Measurements from ENCODE around the gene PALD1.

The PALD1 gene

DNA sequence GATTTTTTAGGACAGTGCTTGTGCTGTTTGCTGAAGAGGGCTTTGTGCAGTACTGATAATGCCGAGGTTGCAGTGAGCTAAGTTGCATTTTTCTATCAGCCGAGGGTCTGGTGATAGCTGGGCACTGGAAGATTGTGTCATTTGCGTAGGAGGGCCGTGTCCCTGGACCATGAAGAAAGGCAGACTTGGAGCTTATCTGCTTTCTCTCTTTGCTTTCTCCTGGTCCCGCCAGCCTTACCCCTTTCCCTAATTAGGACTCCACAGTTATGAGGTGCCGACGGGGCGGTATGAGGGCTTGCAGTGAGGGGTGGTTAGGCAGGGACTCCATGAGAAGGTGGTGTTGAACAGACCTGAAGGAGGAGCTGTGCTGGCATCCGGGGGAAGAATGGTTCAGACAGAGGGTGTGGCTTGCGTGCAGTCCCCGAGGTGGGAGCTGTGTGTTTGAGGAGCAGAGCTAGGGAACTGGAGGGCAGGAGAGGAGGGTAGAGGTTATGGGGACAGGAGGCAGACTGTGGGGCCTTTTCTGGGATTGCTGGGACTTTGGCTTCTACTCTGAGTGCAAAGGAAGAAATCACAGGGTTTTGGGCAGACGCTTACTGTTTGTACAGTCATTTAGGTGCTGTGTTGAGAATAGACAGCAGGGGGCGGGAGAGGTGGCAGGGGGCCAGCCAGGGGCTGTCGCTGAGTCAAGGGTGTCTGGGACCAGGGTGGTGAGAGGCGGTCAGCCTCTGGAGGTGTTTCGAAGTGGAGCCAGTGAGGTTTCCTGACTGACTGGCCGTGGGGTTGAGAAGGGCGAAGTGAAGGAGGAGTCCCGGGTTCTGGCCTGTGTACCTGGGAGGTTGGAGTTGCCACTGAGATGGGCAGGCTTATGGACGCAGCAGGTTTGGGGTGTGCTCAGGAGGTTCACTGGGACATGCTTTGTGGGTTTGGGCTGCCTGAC lies 80.6 kb downstream of the PALD1 start:
- H3K4me1 Mint-ChIP-seq (ENCODE audit: low read depth), result peaks cover 50% of the 10 kb centered on the region
- H3K27ac Mint-ChIP-seq, result peak overlapping the region; percentile 56
- no peaks in the 10 kb centered on the region for H3K36me3 Mint-ChIP-seq (ENCODE audit: low read depth)
- H3K27me3 Mint-ChIP-seq, result peaks cover 32% of the 10 kb centered on the region
- no peak overlapping the region for H3K4me3 Mint-ChIP-seq
- no peaks in the 10 kb centered on the region for H3K9me3 Mint-ChIP-seq
- intact Hi-C loops (cut with micrococcal nuclease), result loop anchor here (10.0 kb wide), 1 partner anchor 56 kb away; no protein-coding TSS in a partner anchor

DNA sequence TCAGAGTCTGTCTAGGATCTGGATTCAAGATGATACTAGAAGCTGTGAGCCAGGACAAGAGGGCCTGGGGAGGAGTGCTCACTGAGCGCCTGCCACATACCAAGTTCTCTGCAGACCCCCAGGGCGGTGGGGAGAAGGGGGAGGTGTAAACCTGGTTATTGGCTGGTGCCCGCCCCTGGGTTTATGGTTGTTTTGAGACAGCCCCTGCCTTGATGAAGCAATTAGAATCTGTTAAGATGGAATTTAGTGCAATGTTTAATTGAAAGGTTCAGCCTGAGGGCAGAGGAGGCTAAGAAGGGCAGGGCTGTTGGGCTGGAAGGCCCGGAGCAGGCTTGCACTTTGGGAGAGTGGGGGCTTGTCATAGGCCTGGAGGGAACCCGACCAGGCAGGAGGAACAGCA lies 81.3 kb downstream of the PALD1 start:
- no peak overlapping the region for H3K4me3 Mint-ChIP-seq
- intact Hi-C loops (cut with micrococcal nuclease), result loop anchor here (10.0 kb wide), 1 partner anchor 55 kb away; no protein-coding TSS in a partner anchor
- peak overlapping the region; percentile 56 for H3K27ac Mint-ChIP-seq
- peaks cover 54% of the 10 kb centered on the region for H3K4me1 Mint-ChIP-seq (ENCODE audit: low read depth)
- no peaks in the 10 kb centered on the region for H3K9me3 Mint-ChIP-seq
- no peaks in the 10 kb centered on the region for H3K36me3 Mint-ChIP-seq (ENCODE audit: low read depth)
- peaks cover 32% of the 10 kb centered on the region for H3K27me3 Mint-ChIP-seq

DNA sequence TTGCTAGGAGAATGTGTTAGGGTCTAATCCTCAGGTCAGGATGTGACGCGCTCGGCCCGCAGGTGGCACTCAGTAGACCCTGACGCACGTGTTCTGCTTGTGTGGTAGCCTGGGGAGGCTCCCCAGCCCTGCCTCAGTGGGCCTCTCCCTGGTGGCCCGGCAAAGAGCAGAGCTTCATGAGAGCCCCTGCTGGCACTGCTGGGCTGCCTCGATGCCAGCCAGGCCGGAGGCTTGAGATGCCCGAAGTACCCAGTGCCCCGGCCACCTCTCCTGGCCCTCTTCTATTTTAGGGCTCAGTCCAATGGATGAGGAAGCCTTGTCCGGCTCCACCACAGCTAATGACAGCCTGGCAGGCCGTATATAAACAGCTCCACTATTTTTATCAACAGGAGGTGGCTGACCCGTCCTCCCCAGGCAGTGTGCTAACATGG lies 82.0 kb downstream of the PALD1 start:
- Mint-ChIP-seq H3K4me1 (ENCODE audit: low read depth) (peaks cover 61% of the 10 kb centered on the region), H3K4me3 (no peak overlapping the region), H3K27ac (no peak overlapping the region), H3K36me3 (ENCODE audit: low read depth) (no peaks in the 10 kb centered on the region), H3K27me3 (peaks cover 32% of the 10 kb centered on the region), H3K9me3 (no peaks in the 10 kb centered on the region)
- intact Hi-C loops (cut with micrococcal nuclease), result no loop called here

DNA sequence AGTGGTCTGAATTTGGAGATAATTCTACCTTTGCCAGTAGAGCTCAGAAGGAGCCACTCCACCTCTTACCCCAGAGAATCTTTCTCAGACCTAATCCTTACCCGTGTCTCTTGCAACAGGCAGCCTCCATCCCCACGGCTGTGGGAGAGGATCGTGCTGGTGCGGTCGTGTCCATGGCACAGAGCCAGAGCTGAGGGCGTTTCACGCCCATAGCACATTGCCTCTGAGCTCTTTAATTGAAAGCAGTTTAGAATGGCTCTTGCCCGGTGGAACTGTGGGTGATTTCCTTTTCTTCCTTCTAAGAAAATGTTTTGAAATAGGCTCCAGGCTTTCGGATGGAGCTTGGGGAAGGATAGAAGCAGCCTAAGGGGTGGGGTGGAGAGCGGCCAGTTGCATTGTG lies 82.5 kb downstream of the PALD1 start:
- intact Hi-C loops (cut with micrococcal nuclease), result no loop called here
- Mint-ChIP-seq H3K27me3 (peaks cover 36% of the 10 kb centered on the region), H3K4me3 (no peak overlapping the region), H3K27ac (peak overlapping the region; percentile 9), H3K36me3 (ENCODE audit: low read depth) (no peaks in the 10 kb centered on the region), H3K9me3 (no peaks in the 10 kb centered on the region), H3K4me1 (ENCODE audit: low read depth) (peaks cover 66% of the 10 kb centered on the region)

DNA sequence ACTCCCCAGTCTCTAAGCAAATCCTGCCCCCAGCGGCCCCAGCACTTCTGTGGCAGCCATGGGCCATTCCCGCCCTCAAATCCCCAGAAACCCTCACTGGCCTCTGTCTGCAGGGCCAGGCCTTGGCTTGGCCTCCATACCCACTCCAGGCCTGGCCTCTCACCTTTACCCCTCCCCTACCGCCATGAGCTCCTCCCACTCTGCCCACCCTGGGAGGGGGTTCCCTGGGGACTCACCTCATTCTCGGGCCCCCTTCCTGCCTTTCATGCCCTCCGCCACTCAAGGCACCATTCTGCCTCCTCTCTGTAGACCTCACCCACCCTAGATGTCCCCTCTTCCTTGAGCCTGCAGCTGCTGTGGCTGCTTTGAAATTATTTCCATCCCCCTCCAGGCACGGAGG lies 83.0 kb downstream of the PALD1 start:
- no peaks in the 10 kb centered on the region for H3K9me3 Mint-ChIP-seq
- intact Hi-C loops (cut with micrococcal nuclease), result no loop called here
- H3K4me3 Mint-ChIP-seq, result peak overlapping the region; percentile 22
- peaks cover 40% of the 10 kb centered on the region for H3K27me3 Mint-ChIP-seq
- H3K4me1 Mint-ChIP-seq (ENCODE audit: low read depth), result peaks cover 71% of the 10 kb centered on the region
- H3K36me3 Mint-ChIP-seq (ENCODE audit: low read depth), result no peaks in the 10 kb centered on the region
- H3K27ac Mint-ChIP-seq, result peak overlapping the region; percentile 9

DNA sequence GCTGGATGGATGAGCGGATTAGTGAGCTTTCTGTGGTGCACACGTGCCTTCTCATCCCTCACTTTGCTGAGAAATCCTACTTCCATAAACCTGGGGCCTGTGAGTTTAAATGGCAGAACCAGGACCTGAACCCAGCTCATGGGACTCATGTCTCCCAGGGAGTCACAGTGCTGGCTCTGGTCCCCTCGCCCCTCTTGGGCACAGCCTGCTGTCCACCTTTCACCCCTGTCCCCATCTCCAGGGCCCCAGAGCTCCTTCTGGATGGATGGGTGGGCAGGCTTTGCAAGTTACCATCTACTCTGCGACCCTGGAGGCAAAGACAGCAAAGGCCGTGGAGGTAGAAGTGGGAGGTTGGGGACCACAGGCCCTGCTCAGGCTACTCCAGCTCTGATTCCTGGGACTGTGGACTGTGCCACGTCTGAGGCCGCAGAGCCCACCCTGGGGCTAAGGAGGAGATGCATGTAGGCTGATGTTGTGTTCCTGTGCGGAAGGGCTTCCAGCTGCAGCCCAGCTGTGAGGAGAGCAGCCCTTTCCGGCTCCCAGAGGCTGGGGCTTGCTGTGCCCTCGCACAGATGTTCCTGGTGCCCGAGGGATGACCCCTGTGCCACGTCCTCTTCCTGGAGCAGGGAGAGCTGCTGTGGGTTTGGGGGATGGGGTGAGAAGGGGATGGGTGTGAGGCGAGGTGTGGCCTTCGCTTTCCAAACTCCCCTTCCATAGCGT lies 83.6 kb downstream of the PALD1 start:
- H3K4me3 Mint-ChIP-seq, result peak overlapping the region; percentile 22
- H3K36me3 Mint-ChIP-seq (ENCODE audit: low read depth), result no peaks in the 10 kb centered on the region
- H3K27me3 Mint-ChIP-seq, result peaks cover 39% of the 10 kb centered on the region
- peak overlapping the region; percentile 9 for H3K27ac Mint-ChIP-seq
- peaks cover 72% of the 10 kb centered on the region for H3K4me1 Mint-ChIP-seq (ENCODE audit: low read depth)
- intact Hi-C loops (cut with micrococcal nuclease), result no loop called here
- no peaks in the 10 kb centered on the region for H3K9me3 Mint-ChIP-seq

DNA sequence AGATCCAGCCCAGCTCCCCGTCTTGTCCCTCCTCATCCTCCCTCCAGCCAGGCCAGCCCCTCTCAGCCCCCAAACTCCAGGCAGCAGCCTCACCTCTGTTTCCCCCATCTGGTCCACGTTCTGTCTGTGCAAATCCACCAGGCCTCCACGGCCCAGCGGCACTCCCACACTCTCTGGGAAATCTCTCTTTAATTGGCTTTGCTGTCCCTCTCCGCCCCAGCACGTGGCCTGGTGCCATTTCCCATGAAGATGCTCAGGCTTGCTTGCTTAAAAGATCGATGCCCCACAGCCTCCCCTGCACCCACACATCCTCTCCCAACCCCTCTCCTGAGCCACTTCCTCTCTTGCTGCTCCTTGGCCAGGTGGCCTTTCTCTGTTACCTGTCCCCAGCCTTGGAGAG lies 84.7 kb downstream of the PALD1 start:
- no peaks in the 10 kb centered on the region for H3K9me3 Mint-ChIP-seq
- peaks cover 76% of the 10 kb centered on the region for H3K4me1 Mint-ChIP-seq (ENCODE audit: low read depth)
- intact Hi-C loops (cut with micrococcal nuclease), result no loop called here
- peaks cover 33% of the 10 kb centered on the region for H3K27me3 Mint-ChIP-seq
- no peak overlapping the region for H3K27ac Mint-ChIP-seq
- H3K4me3 Mint-ChIP-seq, result no peak overlapping the region
- H3K36me3 Mint-ChIP-seq (ENCODE audit: low read depth), result no peaks in the 10 kb centered on the region

DNA sequence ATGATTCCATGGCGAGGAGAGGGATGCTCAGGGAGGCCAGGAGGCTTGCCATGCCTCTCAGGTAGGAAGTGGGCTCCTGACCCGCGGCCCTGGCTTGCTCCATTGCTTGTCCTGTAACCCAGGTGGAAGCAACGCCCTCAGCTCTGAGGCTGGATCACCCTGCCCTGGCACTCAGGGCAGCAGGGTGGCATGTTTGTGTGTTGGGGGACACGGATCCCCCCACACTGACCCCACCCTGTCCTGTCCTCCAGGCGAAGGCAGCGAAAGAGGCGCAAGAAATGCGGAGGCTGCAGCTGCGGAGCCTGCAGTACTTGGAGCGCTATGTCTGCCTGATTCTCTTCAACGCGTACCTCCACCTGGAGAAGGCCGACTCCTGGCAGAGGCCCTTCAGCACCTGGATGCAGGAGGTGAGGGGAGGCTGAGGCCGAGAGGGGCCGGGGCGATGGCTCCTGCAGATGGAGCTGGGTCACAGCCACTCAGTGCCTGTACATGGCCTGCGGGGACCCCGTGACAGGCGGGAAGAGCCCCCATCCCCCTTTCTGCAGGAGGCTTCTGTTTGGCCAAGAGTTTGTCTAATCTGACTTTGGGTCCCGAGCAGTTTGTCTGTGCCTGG lies 85.7 kb downstream of the PALD1 start:
- Mint-ChIP-seq H3K4me3 (no peak overlapping the region), H3K4me1 (ENCODE audit: low read depth) (peaks cover 67% of the 10 kb centered on the region), H3K27me3 (peaks cover 23% of the 10 kb centered on the region), H3K36me3 (ENCODE audit: low read depth) (no peaks in the 10 kb centered on the region), H3K27ac (no peak overlapping the region), H3K9me3 (no peaks in the 10 kb centered on the region)
- intact Hi-C loops (cut with micrococcal nuclease), result no loop called here

DNA sequence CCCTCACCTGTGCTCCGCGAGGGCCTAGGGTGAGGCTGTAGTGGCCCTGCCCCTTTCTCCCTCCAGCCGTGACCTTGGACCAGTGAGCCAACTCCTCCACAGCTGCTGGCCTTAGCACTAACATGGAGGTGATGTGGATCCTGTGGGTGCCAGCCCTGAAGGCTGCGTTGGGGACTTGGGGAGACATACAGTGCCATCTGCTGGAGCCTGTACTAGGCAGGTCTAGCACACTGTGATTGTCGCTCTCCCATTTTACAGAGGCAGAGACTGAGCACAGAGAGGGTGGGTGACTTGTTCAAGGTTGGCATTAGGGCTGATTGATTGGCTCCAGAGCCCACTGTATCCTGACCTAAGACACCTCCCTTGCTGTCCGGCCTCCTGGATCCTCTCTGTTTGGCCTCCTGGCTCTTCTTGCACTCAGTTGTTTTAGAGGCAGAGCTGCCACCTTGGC lies 86.4 kb downstream of the PALD1 start:
- H3K9me3 Mint-ChIP-seq, result no peaks in the 10 kb centered on the region
- peaks cover 60% of the 10 kb centered on the region for H3K4me1 Mint-ChIP-seq (ENCODE audit: low read depth)
- H3K27me3 Mint-ChIP-seq, result peaks cover 16% of the 10 kb centered on the region
- H3K4me3 Mint-ChIP-seq, result no peak overlapping the region
- no peaks in the 10 kb centered on the region for H3K36me3 Mint-ChIP-seq (ENCODE audit: low read depth)
- peak overlapping the region; percentile 51 for H3K27ac Mint-ChIP-seq
- intact Hi-C loops (cut with micrococcal nuclease), result no loop called here

DNA sequence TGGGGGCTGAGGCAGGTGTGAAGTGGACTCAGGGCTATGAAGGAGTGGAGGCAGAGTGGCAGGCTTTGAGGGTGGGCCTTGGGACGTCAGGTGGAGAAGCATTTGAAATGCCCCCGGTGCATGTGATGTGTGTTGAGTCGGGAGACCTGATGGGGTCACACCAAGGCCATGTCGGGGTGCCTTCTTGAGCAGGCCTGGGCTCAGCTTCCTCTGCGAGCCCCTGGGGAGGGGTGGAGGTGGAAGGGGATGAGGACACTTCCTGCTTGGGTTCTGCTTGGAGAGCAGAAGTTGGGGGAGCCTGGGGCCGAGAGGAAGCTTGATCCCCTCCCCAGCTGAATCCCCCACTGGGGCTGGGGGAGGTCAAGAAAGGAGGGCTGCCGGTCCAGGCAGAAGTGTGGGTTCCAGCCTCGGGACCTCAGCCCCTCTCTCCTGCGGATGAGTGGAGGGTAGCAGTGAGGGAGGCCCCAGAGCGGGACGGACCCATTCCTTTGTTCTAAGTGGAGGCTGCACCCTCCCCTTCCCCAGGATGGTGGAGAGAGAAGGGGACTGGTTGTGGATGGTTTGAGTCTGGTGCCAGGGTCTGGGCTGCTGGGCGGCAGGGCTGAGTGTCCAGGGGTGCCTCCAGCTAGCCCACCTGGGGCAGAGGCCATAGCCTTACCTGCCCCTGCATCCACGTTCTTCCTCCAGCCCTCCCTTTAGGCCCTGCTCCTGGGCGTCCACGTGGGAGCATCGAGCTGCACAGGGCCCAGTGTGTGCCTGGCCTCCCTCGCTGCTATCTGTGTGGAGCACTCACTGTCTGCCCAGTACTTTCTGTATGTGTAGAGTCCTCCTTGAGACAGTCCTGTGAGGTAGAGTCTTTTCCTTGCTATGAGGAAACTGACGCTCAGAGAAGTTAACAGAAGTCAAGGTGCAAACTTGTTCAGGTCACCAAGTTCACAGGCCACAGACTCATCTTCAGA lies 87.3 kb downstream of the PALD1 start:
- Mint-ChIP-seq H3K27me3 (peaks cover 13% of the 10 kb centered on the region), H3K27ac (peak overlapping the region; percentile 51), H3K4me1 (ENCODE audit: low read depth) (peaks cover 54% of the 10 kb centered on the region), H3K9me3 (no peaks in the 10 kb centered on the region), H3K36me3 (ENCODE audit: low read depth) (no peaks in the 10 kb centered on the region), H3K4me3 (no peak overlapping the region)
- intact Hi-C loops (cut with micrococcal nuclease), result no loop called here

DNA sequence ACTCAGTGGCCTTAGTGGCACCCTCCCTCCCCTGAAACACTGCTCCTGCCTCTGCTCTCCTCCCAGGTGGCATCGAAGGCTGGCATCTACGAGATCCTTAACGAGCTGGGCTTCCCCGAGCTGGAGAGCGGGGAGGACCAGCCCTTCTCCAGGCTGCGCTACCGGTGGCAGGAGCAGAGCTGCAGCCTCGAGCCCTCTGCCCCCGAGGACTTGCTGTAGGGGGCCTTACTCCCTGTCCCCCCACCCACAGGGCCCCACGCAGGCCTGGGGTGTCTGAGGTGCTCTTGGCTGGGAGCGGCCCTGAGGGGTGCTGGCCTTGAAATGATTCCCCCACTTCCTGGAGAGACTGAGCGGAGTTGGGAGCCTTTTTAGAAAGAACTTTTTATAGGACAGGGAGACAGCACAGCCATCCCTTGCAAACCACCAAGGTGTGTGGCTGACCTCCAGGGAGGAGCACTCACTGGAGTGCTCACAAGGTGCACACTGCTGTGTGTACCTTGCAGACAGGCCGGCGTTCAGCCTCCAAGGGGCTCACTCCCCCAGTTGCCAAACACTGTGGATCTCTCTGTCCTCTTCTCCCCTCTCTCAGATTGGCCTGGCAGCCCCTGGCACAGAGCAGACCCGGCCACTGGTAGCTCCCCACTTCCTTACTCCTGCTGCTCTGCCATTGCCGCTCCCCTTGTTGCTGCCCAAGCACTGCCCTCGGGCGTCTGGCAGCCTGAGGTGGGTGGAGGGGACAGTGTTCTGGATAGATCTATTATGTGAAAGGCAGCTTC lies 88.1 kb downstream of the PALD1 start:
- peaks cover 16% of the 10 kb centered on the region for H3K27me3 Mint-ChIP-seq
- H3K27ac Mint-ChIP-seq, result no peak overlapping the region
- intact Hi-C loops (cut with micrococcal nuclease), result no loop called here
- H3K4me3 Mint-ChIP-seq, result no peak overlapping the region
- peaks cover 50% of the 10 kb centered on the region for H3K4me1 Mint-ChIP-seq (ENCODE audit: low read depth)
- no peaks in the 10 kb centered on the region for H3K9me3 Mint-ChIP-seq
- H3K36me3 Mint-ChIP-seq (ENCODE audit: low read depth), result no peaks in the 10 kb centered on the region

DNA sequence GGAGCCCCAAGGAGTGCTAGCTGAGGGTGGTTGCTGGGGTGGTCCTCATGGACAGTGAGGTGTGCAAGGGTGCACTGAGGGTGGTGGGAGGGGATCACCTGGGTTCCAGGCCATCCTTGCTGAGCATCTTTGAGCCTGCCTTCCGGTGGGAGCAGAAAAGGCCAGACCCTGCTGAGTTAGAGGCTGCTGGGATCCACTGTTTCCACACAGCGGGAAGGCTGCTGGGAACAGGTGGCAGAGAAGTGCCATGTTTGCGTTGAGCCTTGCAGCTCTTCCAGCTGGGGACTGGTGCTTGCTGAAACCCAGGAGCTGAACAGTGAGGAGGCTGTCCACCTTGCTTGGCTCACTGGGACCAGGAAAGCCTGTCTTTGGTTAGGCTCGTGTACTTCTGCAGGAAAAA lies 89.0 kb downstream of the PALD1 start:
- Mint-ChIP-seq H3K4me3 (no peak overlapping the region), H3K9me3 (no peaks in the 10 kb centered on the region), H3K27ac (no peak overlapping the region), H3K4me1 (ENCODE audit: low read depth) (peaks cover 42% of the 10 kb centered on the region), H3K27me3 (peaks cover 18% of the 10 kb centered on the region), H3K36me3 (ENCODE audit: low read depth) (no peaks in the 10 kb centered on the region)
- intact Hi-C loops (cut with micrococcal nuclease), result no loop called here
